ENCODE results near the gene SLC9A7. TPM values are rescaled to one million over a fixed set of nuclear protein-coding genes. Genes with fewer than 3 reads are reported as not detected.

Gene SLC9A7
- polyA plus RNA-seq, 2 of the 4 experiments (the other 2 are of a cell fraction): 9.8 to 21.1 TPM

- H3K9me3 ChIP-seq: 0 out of 3 replicates have a peak, but pooled peaks cover 2% of the 10 kb centered on the region
- WGBS (ENCODE audit: missing lambda C conversion rate): 88% methylated on average over 1 of the region's 1 CpG
- DNase-seq (ENCODE audit: low read depth in 1 of 2, low spot score in 1 of 2) (no peak), ATAC-seq (no peak), FAIRE-seq (no peak)
- TF ChIP-seq BCL3 (IDR thresholded peaks at IDR 0.05) (no peak), EHF (CRISPR knock-in tag; IDR thresholded peaks at IDR 0.05) (no peak), HES2 (IDR thresholded peaks at IDR 0.05) (no peak), SREBF2 (IDR thresholded peaks at IDR 0.05) (no peak), REST (IDR thresholded peaks at IDR 0.05) (no peak), TP53 (CRISPR knock-in tag; IDR thresholded peaks at IDR 0.05) (no peak), HOXB13 (CRISPR knock-in tag; IDR thresholded peaks at IDR 0.05; ENCODE audit: low read depth) (no peak), HOXB5 (CRISPR knock-in tag; IDR thresholded peaks at IDR 0.05) (no peak), NR3C1 (IDR thresholded peaks at IDR 0.05) (no peak), CTCF (IDR thresholded peaks at IDR 0.05) (no peak), RARB (CRISPR knock-in tag; IDR thresholded peaks at IDR 0.05) (no peak), POLR2AphosphoS2 (conservative IDR thresholded peaks at IDR 0.05; ENCODE audit: low read length) (no peak), BHLHE40 (IDR thresholded peaks at IDR 0.05; ENCODE audit: low read depth, low read length) (no peak), KDM5A (IDR thresholded peaks at IDR 0.05) (no peak), FOSL2 (IDR thresholded peaks at IDR 0.05) (no peak), FOSL2 (CRISPR knock-in tag; IDR thresholded peaks at IDR 0.05) (no peak), MAFK (IDR thresholded peaks at IDR 0.05; ENCODE audit: partially characterized antibody) (no peak), MAZ (IDR thresholded peaks at IDR 0.05; ENCODE audit: borderline replicate concordance, low read depth, low read length) (no peak), CHD2 (IDR thresholded peaks at IDR 0.05; ENCODE audit: low read length, partially characterized antibody) (no peak), NFE2L2 (conservative IDR thresholded peaks at IDR 0.05; ENCODE audit: low read length) (no peak)
- H3K4me3 ChIP-seq: no peak overlapping the region
- ChIA-PET CTCF (no interaction called here), POLR2A (no interaction called here)
- H3K4me2 ChIP-seq: no peak overlapping the region
- no peak overlapping the region for H3K27ac ChIP-seq
- H3K4me1 ChIP-seq: peaks cover 1% of the 10 kb centered on the region; the same call in 1 of the 3 replicates
Observed at GRCh38 chrX:46715997-46716396, 42.9 kb downstream of the SLC9A7 start.

GRCh38 chrX:46715530-46715929, 43.4 kb downstream of the SLC9A7 start:
- H3K4me3 ChIP-seq: no peak overlapping the region
- H3K4me2 ChIP-seq: no peak overlapping the region
- ChIA-PET CTCF (no interaction called here), POLR2A (no interaction called here)
- H3K9me3 ChIP-seq: 0 out of 3 replicates have a peak, but pooled peaks cover 2% of the 10 kb centered on the region
- peaks cover 6% of the 10 kb centered on the region; the same call in 2 of the 3 replicates for H3K4me1 ChIP-seq
- 94% methylated on average over 5 of the region's 5 CpGs for WGBS (ENCODE audit: missing lambda C conversion rate)
- FAIRE-seq (peak; percentile 95), DNase-seq (ENCODE audit: low read depth in 1 of 2, low spot score in 1 of 2) (no peak), ATAC-seq (no peak)
- TF ChIP-seq SMC3 (IDR thresholded peaks at IDR 0.05): no peak
- no peak for TF ChIP-seq NR3C1 (IDR thresholded peaks at IDR 0.05)
- TF ChIP-seq TP53 (CRISPR knock-in tag; IDR thresholded peaks at IDR 0.05): no peak
- no peak for TF ChIP-seq POLR2A (IDR thresholded peaks at IDR 0.05; ENCODE audit: low read length)
- no peak for TF ChIP-seq MAX (IDR thresholded peaks at IDR 0.05)
- TF ChIP-seq ATOH8 (CRISPR knock-in tag; IDR thresholded peaks at IDR 0.05; ENCODE audit: low read depth): no peak
- no peak for TF ChIP-seq ZSCAN20 (CRISPR knock-in tag; IDR thresholded peaks at IDR 0.05)
- TF ChIP-seq HOXA7 (CRISPR knock-in tag; IDR thresholded peaks at IDR 0.05): no peak
- TF ChIP-seq RARB (CRISPR knock-in tag; IDR thresholded peaks at IDR 0.05): no peak
- no peak for TF ChIP-seq KDM1A (IDR thresholded peaks at IDR 0.05; ENCODE audit: low read depth)
- TF ChIP-seq ESRRA (IDR thresholded peaks at IDR 0.05; ENCODE audit: borderline replicate concordance, low read length): no peak
- no peak for TF ChIP-seq RNF2 (IDR thresholded peaks at IDR 0.05; ENCODE audit: borderline replicate concordance, low read depth)
- TF ChIP-seq E2F6 (IDR thresholded peaks at IDR 0.05; ENCODE audit: borderline replicate concordance, low read depth): no peak
- no peak for TF ChIP-seq KDM5A (IDR thresholded peaks at IDR 0.05)
- no peak for TF ChIP-seq CEBPB (IDR thresholded peaks at IDR 0.05)
- H3K27ac ChIP-seq: no peak overlapping the region
